ENCODE results near the gene SH3PXD2A.
A peak's percentile ranks its signal among the peaks of the same experiment; 100 is the strongest.
"Not testable (repeated sequence)": the region's sequence is repeated elsewhere in the genome, so short reads cannot be mapped to it uniquely, and the experiment has no call there.

Gene SH3PXD2A

GRCh38 chr10:103679096-103679790 is 176.1 kb downstream of the SH3PXD2A start:
- DNase-seq = no peak

GRCh38 chr10:103678178-103678526 is 177.2 kb downstream of the SH3PXD2A start:
- DNase-seq = no peak

DNA sequence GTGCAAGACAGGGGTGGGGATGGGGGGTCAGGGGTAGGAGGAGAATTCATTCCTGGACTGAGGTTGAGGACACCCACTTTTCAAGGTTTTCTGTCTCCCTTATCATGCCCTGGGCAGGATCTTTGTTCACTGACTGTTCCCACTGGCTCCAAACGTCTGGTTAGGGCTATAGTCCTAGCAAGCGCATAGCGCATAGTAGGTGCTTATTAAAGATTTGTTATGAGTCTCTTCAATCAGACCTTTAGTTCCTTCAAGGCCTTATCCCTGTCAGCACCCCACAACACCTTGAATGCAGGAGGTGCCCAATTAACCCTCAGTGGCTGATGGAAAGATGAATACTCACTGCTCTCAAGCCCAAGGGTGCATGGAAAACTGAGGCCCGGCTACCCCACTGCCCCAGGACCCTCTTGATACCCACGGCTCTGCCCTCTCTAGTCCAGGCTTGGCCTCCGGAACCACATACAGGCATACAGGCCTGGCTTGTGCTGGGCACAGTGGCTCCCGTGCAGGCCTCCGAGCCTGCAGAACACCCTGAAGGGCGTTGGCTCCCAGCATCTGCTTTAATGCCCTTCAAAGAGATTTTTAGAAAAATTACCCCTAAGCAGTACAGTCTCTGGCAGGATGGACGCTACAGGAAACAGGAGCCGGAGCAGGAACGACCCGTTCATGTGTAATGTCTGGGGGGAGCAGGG is 177.7 kb downstream of the SH3PXD2A start:
- no peak for DNase-seq

GRCh38 chr10:103676851-103677417 is 178.4 kb downstream of the SH3PXD2A start:
- no peak for DNase-seq

GRCh38 chr10:103676058-103676785 is 179.2 kb downstream of the SH3PXD2A start:
- DNase-seq = no peak

- no peak for DNase-seq
Measured at GRCh38 chr10:103673606-103674005, 181.8 kb downstream of the SH3PXD2A start.

DNA sequence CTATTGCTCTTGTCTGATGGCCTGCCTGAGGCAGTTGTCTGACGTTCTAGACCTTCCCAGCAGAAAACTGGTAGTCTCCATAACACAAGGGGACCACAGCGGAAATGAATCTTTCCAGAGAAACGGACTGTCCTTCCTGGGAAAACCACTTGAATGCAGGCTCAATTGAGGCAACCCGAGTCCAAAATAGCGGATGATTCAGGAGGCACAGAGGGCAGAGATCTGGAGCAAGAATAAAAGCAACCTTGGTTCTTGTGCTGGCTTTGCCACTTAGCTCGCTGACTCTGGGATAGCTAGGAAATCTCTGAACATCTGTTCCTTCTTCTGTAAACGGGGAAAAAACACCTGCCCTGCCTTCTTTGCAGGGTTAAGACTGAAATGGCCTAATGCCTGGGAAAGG is 183.0 kb downstream of the SH3PXD2A start:
- DNase-seq = no peak

GRCh38 chr10:103671126-103671895 is 184.1 kb downstream of the SH3PXD2A start:
- no peak for DNase-seq

- DNase-seq = no peak
Measured at GRCh38 chr10:103669944-103670343, 185.4 kb downstream of the SH3PXD2A start.

- no peak for DNase-seq
Measured at GRCh38 chr10:103669243-103669929, 186.0 kb downstream of the SH3PXD2A start.

GRCh38 chr10:103668351-103669242 is 186.8 kb downstream of the SH3PXD2A start:
- DNase-seq = no peak

- no peak for DNase-seq
Measured at GRCh38 chr10:103667356-103667755, 188.0 kb downstream of the SH3PXD2A start.

DNA sequence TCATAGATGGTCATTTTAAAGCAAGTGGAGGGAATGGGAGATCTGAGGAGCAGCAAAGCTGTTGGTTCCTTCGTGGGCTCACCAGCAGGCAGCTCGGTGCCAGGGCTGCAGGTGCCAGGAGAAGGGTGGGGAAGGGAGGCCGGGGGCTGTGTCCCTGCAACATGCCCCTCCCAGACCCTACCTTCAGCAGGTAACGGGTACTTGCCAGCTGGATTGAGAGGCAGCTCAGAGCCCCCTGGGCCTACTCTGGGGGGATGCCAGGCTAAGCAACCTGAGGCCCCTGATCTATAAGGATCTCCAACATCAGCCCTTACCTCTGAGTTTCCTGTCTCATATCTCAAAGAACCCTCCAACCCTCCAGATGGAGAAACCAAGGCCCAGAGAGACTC is 188.6 kb downstream of the SH3PXD2A start:
- no peak for DNase-seq

DNA sequence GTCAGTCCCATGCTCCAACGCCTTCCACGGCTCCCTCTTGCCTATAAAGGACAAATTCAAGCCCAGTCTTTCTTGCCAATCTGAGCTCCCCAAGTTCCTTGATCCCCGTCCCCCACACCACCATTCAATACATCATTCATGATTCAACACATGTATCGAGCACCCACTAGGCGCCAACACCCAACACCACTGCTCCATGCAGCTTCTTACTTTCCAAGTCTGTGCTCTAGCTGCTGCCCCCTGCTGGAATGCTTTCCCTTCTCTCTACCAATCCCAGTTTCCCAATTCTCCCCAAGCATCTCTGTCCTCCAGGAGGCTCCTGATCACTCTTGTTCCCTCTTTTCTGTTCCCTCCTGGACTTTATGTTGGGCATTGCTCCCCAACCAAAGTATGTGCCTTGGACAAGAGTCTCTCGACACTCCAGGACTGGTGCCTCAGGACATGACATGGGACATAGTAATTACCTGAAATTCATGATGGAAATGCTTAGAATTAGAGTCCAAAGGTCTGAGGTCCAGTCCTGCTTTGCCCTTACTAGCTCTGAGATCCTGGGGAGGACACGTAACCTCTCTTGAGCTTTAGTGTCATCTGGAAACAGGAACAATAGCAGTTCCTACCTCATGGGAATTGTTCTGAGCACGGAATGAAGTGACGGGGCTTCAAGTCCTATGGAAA is 189.2 kb downstream of the SH3PXD2A start:
- no peak for DNase-seq

- no peak for DNase-seq
Measured at GRCh38 chr10:103665162-103665889, 190.1 kb downstream of the SH3PXD2A start.

DNA sequence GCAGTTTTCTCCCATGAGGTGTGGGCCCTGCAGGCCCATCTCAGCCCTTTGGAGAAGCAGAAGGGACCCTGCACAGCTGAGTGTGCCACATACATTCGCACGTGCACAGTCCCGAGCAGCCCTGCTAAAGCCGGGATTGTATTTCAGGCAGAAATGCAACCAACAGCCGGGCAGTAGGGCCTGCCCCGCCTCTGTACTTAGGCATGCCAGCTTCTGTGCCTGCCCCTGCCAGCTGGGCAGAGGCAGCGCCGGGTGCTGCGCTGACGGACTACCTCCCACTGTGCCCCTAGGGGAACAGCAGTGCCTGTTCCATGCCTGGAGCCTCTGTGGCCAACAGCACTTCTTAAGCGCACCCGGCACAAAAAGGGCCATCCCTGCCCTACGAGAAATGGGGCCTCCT is 191.6 kb downstream of the SH3PXD2A start:
- DNase-seq = no peak

DNA sequence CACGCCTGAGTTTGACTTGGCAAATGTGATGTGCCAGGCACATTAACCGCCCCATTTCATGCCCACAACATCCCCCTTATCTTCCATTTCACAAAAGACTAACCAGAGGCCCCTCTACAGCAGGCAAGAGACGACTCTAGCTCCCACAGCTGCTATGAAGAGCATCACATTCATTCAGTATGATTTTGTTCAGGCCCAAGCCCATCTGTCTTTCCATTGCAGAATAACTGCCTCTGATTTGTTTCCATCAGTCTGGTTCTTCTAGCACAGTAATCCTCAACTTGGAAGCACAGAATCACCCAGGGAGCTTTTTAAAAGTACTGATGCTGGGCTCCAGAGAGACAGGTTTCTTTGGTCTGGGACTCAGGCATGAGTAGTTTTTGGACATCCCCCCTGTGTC is 192.1 kb downstream of the SH3PXD2A start:
- DNase-seq = no peak

- not testable (repeated sequence) for DNase-seq
Measured at GRCh38 chr10:103662704-103663103, 192.7 kb downstream of the SH3PXD2A start.

GRCh38 chr10:103661198-103661950 is 194.0 kb downstream of the SH3PXD2A start:
- DNase-seq = peak; percentile 79
